Endothelial cell (in vitro differentiated cells): ENCODE measurements around the gene SMAP2. TPM values are rescaled to one million over a fixed set of nuclear protein-coding genes. Genes with fewer than 3 reads are reported as not detected.

Source experiments
- DNase-seq: peaks from one replicate; pipeline ENCODE4 v3.0.0; 2021; ENCODE audit warnings: low spot score
- H3K27ac Mint-ChIP-seq: one replicate; pipeline ENCODE4 v1.8.0; 2021; ENCODE audit warnings: mixed read lengths, inconsistent platforms; ENCODE audit not compliant: unreplicated experiment
- H3K27me3 Mint-ChIP-seq: one replicate; pipeline ENCODE4 v1.8.0; 2021; ENCODE audit warnings: mild to moderate bottlenecking, moderate library complexity, mixed read lengths, inconsistent platforms; ENCODE audit not compliant: unreplicated experiment
- H3K36me3 Mint-ChIP-seq: one replicate; pipeline ENCODE4 v1.8.0; 2021; ENCODE audit warnings: mild to moderate bottlenecking, low read depth, mixed read lengths, inconsistent platforms; ENCODE audit not compliant: unreplicated experiment
- H3K4me1 Mint-ChIP-seq: one replicate; pipeline ENCODE4 v1.8.0; 2021; ENCODE audit warnings: mild to moderate bottlenecking, mixed read lengths, inconsistent platforms; ENCODE audit not compliant: unreplicated experiment
- H3K4me3 Mint-ChIP-seq: one replicate; pipeline ENCODE4 v1.8.0; 2021; ENCODE audit warnings: mild to moderate bottlenecking, mixed read lengths, inconsistent platforms; ENCODE audit not compliant: unreplicated experiment
- H3K9me3 Mint-ChIP-seq: one replicate; pipeline ENCODE4 v1.8.0; 2021; ENCODE audit warnings: mixed read lengths, inconsistent platforms; ENCODE audit not compliant: unreplicated experiment
- total RNA-seq: library from RNA; stranded (reverse); fragmentation: NEBNext Ultra II Directional; extraction: Animal tissue kit (Norgen Biotek cat#: 25700); gene quantifications from one replicate; pipeline ENCODE4 v1.2.1, GENCODE V29; 2021; ENCODE audit not compliant: unreplicated experiment
- TF ChIP-seq, protein P1 (sequence below): fragments of 200-600 bp; sonication (generic); IDR thresholded peaks from one replicate; pipeline ENCODE4 v1.5.0; 2021; ENCODE audit warnings: antibody characterized with exemption; ENCODE audit not compliant: unreplicated experiment

Gene SMAP2
- total RNA-seq, 1 donor from 2014 or later = 12.1 TPM

DNA sequence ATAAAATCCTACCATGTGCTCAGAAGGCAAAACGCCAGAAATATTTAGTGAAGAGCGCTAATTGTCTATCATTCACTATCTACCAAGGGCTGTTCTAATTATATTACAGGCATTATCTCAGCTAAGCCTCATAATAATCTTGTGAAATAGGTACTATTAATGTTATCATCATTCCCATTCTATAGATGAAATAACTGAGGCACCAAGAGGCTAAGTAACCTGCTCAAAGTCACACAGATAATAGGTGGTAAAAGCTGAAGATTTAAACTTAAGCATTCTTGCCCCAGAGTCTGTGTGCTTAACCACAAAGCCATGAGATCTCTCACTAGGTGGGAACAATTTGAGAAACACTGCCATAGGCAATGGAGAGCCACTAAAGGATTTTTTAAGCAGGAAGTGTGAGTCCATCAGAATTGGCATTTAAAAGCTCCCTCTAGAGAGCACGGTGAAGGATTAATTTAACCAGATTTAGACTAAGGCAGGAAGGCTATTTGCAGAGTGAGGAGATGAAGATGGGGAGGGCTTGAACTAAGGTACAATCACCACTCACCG lies 1.7 kb upstream of the SMAP2 start:
- no peaks in the 10 kb centered on the region for H3K9me3 Mint-ChIP-seq
- peaks cover 4% of the 10 kb centered on the region for H3K27me3 Mint-ChIP-seq
- no peak for DNase-seq
- TF ChIP-seq, protein P1, sequence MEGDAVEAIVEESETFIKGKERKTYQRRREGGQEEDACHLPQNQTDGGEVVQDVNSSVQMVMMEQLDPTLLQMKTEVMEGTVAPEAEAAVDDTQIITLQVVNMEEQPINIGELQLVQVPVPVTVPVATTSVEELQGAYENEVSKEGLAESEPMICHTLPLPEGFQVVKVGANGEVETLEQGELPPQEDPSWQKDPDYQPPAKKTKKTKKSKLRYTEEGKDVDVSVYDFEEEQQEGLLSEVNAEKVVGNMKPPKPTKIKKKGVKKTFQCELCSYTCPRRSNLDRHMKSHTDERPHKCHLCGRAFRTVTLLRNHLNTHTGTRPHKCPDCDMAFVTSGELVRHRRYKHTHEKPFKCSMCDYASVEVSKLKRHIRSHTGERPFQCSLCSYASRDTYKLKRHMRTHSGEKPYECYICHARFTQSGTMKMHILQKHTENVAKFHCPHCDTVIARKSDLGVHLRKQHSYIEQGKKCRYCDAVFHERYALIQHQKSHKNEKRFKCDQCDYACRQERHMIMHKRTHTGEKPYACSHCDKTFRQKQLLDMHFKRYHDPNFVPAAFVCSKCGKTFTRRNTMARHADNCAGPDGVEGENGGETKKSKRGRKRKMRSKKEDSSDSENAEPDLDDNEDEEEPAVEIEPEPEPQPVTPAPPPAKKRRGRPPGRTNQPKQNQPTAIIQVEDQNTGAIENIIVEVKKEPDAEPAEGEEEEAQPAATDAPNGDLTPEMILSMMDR = no peak
- H3K4me3 Mint-ChIP-seq = no peak overlapping the region
- H3K27ac Mint-ChIP-seq = no peak overlapping the region
- H3K36me3 Mint-ChIP-seq = peaks cover 3% of the 10 kb centered on the region
- peaks cover 10% of the 10 kb centered on the region for H3K4me1 Mint-ChIP-seq

DNA sequence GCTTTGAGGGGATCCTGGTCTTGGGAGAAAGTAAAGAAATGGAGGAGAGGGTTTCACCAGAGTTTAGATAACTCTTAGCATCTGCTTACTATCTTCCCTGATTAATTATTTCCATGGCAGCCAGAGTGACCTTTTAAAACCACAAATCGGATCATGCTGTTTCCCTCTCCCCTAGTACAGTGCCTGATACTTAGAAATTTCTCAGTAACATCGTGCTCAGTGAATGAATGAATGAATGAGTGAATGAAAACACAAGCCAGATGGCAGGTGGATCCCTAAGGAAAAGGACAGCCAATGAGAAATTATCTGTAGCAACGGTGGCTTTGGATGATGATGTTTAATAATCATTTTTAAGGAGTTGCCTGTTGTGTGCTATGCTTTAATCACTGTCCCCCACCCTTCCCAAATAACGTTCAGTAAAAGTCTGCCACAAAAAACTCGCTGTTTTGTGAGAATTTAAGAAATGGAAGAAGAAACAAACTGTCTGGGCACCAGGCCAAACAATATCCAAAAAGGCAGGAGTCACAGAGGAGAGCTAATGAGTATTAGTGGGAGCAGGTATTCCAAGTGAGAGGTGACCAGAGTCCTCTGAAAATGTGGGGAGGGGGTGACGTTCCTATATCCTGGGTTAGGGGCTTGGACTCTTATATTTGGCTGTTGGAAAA lies 737 bp upstream of the SMAP2 start:
- Mint-ChIP-seq H3K4me1 (peaks cover 10% of the 10 kb centered on the region), H3K27ac (no peak overlapping the region), H3K36me3 (peaks cover 3% of the 10 kb centered on the region), H3K4me3 (peak overlapping the region; percentile 89), H3K9me3 (no peaks in the 10 kb centered on the region), H3K27me3 (peaks cover 4% of the 10 kb centered on the region)
- no peak for DNase-seq
- TF ChIP-seq, protein P1 = no peak

DNA sequence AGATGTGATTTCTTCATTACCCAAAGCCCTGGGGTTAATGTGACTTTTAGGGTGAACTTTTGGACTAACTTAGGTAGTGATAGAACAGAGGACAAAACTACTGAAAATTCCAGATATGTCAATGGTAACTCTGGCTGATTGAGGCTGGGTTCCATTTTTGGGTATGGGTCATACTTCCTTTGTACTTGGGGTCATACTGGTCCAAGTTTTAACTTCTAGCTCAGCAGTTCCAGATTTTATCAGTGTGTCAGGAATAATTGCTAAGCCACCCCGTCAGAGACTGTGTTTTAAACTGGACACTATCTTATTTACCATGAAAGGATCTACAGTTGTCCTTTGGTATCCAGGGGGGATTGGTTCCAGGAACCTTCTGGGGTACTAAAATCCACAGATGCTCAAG lies 4.0 kb downstream of the SMAP2 start:
- no peak overlapping the region for H3K4me3 Mint-ChIP-seq
- H3K9me3 Mint-ChIP-seq = no peaks in the 10 kb centered on the region
- peaks cover 5% of the 10 kb centered on the region for H3K27me3 Mint-ChIP-seq
- TF ChIP-seq, protein P1 = no peak
- peaks cover 3% of the 10 kb centered on the region for H3K36me3 Mint-ChIP-seq
- H3K4me1 Mint-ChIP-seq = peaks cover 10% of the 10 kb centered on the region
- no peak for DNase-seq
- no peak overlapping the region for H3K27ac Mint-ChIP-seq

- no peak for DNase-seq
- TF ChIP-seq, protein P1 = no peak
- Mint-ChIP-seq H3K27ac (no peak overlapping the region), H3K9me3 (no peaks in the 10 kb centered on the region), H3K4me3 (no peak overlapping the region), H3K36me3 (no peaks in the 10 kb centered on the region), H3K4me1 (peaks cover 21% of the 10 kb centered on the region), H3K27me3 (peaks cover 2% of the 10 kb centered on the region)
These were observed 6.4 kb downstream of the SMAP2 start for GRCh38 chr1:40379785-40380452.

GRCh38 chr1:40380817-40381216 lies 7.3 kb downstream of the SMAP2 start:
- H3K36me3 Mint-ChIP-seq = no peaks in the 10 kb centered on the region
- peaks cover 30% of the 10 kb centered on the region for H3K4me1 Mint-ChIP-seq
- no peak for DNase-seq
- no peak overlapping the region for H3K4me3 Mint-ChIP-seq
- TF ChIP-seq, protein P1 = no peak
- H3K27me3 Mint-ChIP-seq = peaks cover 2% of the 10 kb centered on the region
- H3K27ac Mint-ChIP-seq = no peak overlapping the region
- H3K9me3 Mint-ChIP-seq = no peaks in the 10 kb centered on the region
